Measurements from ENCODE around the gene ZNF48.

Gene ZNF48

DNA sequence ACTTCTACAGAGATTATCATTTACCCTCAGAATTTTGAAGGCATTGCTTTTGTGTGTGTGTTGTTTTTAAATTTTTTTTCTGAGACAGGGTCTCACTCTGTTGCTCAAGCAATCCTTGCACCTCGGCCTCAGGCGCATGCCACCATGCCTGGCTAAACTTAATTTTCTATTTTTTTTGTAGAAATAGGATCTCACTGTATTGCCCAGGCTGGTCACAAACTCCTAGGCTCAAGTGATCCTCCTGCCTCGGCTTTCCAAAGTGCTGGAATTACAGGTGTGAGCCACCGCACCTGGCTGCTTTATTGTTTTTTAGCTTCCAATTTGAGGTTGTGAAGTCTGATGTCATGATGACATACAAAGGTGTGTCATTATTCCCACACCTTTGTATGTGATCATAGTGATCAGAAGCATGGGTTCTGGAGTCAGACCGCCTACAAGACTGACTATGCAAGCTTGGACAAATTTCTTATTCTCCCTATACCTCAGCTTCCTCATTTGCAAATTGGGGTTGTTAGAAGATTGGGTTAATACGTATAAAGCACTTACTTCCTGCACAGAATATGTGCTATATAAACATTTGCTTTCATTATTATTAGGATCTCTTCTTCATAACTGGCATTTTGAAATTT is 44.6 kb downstream of the ZNF48 start:
- Histone ChIP-seq H3K27ac (no peak overlapping the region), H3K9me3 (no peaks in the 10 kb centered on the region), H3K4me3 (ENCODE audit: low read depth in 1 of 2, low read length in 1 of 2) (no peak overlapping the region), H3K27me3 (no peaks in the 10 kb centered on the region), H3K4me1 (ENCODE audit: control insufficient read depth in 1 of 2, insufficient read depth in 1 of 2, low read depth in 1 of 2, low read length in 1 of 2) (peaks cover 14 to 16% of the 10 kb centered on the region in 2 experiments), H3K36me3 (no peaks in the 10 kb centered on the region)
- TF ChIP-seq, protein P1, sequence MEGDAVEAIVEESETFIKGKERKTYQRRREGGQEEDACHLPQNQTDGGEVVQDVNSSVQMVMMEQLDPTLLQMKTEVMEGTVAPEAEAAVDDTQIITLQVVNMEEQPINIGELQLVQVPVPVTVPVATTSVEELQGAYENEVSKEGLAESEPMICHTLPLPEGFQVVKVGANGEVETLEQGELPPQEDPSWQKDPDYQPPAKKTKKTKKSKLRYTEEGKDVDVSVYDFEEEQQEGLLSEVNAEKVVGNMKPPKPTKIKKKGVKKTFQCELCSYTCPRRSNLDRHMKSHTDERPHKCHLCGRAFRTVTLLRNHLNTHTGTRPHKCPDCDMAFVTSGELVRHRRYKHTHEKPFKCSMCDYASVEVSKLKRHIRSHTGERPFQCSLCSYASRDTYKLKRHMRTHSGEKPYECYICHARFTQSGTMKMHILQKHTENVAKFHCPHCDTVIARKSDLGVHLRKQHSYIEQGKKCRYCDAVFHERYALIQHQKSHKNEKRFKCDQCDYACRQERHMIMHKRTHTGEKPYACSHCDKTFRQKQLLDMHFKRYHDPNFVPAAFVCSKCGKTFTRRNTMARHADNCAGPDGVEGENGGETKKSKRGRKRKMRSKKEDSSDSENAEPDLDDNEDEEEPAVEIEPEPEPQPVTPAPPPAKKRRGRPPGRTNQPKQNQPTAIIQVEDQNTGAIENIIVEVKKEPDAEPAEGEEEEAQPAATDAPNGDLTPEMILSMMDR (IDR thresholded peaks at IDR 0.05), result no peak

DNA sequence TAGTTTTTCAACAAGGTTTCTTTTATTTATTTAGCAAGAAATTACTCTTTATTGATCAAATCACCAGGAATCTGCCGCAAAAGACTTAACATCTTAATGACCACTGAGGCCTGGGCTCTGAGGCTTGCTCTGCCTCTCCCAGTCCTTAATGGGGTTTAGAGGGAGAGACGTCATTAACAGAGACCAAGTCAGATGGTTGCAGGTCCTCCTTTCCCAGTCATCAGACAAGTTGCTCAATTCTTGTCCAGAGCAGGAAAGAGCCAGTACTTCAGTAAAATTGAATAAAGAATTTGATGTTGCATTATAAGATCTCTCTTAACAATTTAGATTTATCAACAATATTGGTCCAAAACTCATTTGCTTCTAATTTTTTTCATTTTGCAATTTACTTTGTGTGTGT is 48.4 kb downstream of the ZNF48 start:
- H3K27ac ChIP-seq, result peak overlapping the region; percentile 26
- TF ChIP-seq, protein P1 (IDR thresholded peaks at IDR 0.05), result no peak
- H3K36me3 ChIP-seq, result no peaks in the 10 kb centered on the region
- H3K4me1 ChIP-seq (ENCODE audit: control insufficient read depth in 1 of 2, insufficient read depth in 1 of 2, low read depth in 1 of 2, low read length in 1 of 2), result peaks cover 24 to 30% of the 10 kb centered on the region in 2 experiments
- no peaks in the 10 kb centered on the region for H3K9me3 ChIP-seq
- H3K4me3 ChIP-seq (ENCODE audit: low read depth in 1 of 2, low read length in 1 of 2), result no peak overlapping the region
- H3K27me3 ChIP-seq, result no peaks in the 10 kb centered on the region

DNA sequence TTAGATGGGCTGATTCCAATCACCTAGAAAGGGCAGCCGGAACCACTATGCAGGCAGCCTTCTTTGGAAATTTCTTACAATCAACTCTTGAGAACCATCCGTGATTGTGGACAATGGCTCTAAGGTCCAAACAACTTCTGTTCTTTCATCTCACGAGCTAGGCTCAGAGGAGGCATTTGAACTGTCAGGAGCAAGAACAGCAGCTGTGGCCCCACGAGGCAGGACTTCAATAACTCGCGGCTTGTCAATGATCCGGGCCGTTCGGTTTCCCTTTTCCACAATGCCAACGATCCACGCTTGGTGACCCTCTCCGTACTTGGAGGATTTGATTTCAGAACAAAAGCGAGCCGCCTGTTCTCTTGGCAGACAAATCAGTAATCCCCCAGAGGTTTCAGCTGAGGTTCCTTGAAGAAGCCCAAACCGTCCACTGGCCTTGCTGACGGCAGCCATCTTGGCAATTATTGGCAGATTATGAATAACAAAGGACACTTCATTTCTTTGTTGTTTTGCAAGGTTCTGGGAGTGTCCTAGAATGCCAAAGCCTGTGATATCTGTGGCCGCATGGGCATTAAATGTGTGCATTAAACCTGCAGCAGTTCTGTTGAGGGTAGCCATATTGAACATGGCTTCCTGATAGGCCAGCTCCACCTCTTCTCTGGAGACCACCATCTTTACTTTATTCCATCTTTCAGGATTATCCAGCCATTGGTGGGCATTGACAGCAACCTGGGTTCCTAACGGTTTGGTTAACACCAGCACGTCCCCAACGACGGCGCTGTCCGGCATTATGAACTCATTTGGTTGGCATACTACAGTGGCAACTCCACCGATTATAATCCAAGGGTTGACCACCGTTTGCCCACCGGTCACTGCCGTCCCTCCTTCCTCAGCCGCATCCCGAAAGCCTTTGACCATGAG is 49.3 kb downstream of the ZNF48 start:
- H3K4me3 ChIP-seq (ENCODE audit: low read depth in 1 of 2, low read length in 1 of 2), result peak overlapping the region; percentile 92 to 98
- no peaks in the 10 kb centered on the region for H3K36me3 ChIP-seq
- peak overlapping the region; percentile 92 for H3K27ac ChIP-seq
- H3K9me3 ChIP-seq, result no peaks in the 10 kb centered on the region
- TF ChIP-seq, protein P1 (IDR thresholded peaks at IDR 0.05), result no peak
- peaks cover 26 to 30% of the 10 kb centered on the region in 2 experiments for H3K4me1 ChIP-seq (ENCODE audit: control insufficient read depth in 1 of 2, insufficient read depth in 1 of 2, low read depth in 1 of 2, low read length in 1 of 2)
- no peaks in the 10 kb centered on the region for H3K27me3 ChIP-seq

DNA sequence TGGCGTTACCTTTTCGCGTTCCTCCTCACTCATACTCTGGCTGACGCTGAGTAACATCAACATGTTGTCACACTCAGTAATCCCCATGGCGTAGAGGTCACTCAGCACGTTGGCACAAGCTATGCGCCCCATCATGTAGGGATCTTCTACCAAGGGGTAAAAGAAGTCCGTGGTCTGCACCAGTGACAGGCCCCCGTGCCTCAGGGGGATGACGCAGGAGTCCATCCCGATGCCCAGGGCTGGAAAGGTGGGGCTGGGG is 49.9 kb downstream of the ZNF48 start:
- Histone ChIP-seq H3K27ac (peak overlapping the region; percentile 92), H3K4me1 (ENCODE audit: control insufficient read depth in 1 of 2, insufficient read depth in 1 of 2, low read depth in 1 of 2, low read length in 1 of 2) (peaks cover 30 to 31% of the 10 kb centered on the region in 2 experiments), H3K36me3 (no peaks in the 10 kb centered on the region), H3K27me3 (no peaks in the 10 kb centered on the region), H3K4me3 (ENCODE audit: low read depth in 1 of 2, low read length in 1 of 2) (peak overlapping the region; percentile 92 to 98), H3K9me3 (no peaks in the 10 kb centered on the region)
- TF ChIP-seq, protein P1 (IDR thresholded peaks at IDR 0.05), result no peak

DNA sequence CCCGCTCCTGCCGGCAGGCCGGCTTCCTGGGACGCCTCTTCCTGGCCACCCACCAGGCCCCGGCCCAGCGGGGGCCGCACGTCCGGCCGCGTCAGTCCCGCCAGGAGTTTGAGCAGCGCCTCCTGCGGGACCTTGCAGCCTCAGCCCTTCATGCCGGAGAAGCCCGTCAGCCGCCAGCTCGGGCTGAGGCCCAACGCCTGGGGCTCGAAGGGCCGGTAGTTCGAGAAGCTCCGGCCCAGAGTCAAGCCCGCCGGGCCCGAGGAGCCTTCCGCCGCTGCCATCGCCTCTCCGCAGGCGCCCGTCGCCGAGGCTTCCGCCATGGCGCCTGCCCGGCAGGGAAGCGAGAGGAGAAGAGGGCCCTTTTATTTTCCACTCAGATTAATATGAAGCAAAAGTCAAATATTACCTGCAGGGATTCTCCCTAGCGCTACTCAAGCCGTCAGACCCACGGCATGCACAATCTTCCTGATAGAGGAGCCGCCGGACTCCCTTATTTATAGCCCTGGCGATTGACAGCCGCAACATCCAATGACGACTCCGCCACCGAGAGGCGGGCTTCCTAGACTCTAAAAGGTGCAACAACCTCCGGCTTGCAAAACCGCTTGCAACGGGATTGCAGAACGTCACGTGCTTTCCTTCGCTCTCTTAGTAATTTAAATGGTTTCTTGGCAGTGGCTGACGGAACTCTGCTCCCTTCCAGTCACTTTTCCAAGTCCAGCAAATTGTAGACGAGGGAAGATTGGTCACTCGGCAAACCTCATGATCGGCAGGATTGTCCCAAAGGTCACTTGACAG is 50.4 kb downstream of the ZNF48 start, which contains the start of gene SEPHS2:
Gene SEPHS2 (minus strand): TSS at position 467 of the 795 bp plus-strand sequence. CDS start 147 bp downstream, at position 320.
- Histone ChIP-seq H3K36me3 (no peaks in the 10 kb centered on the region), H3K27me3 (no peaks in the 10 kb centered on the region), H3K4me3 (ENCODE audit: low read depth in 1 of 2, low read length in 1 of 2) (peak within 1 kb of the TSS; percentile 92 to 98), H3K4me1 (ENCODE audit: control insufficient read depth in 1 of 2, insufficient read depth in 1 of 2, low read depth in 1 of 2, low read length in 1 of 2) (peaks cover 30 to 31% of the 10 kb centered on the region in 2 experiments), H3K27ac (peak within 1 kb of the TSS; percentile 92), H3K9me3 (no peaks in the 10 kb centered on the region)
- TF ChIP-seq, protein P1 (IDR thresholded peaks at IDR 0.05), result peak; percentile 27

Measured in neutrophil (primary cell).